Pons (tissue), 1 donor: ENCODE data around the gene BTC.
"Not testable (repeated sequence)": the region's sequence is repeated elsewhere in the genome, so short reads cannot be mapped to it uniquely, and the experiment has no call there.

Experiments
- DNase-seq: peaks from one replicate; pipeline ENCODE4 v3.0.0-alpha.2; 2016; ENCODE audit warnings: low spot score

BTC gene

DNA sequence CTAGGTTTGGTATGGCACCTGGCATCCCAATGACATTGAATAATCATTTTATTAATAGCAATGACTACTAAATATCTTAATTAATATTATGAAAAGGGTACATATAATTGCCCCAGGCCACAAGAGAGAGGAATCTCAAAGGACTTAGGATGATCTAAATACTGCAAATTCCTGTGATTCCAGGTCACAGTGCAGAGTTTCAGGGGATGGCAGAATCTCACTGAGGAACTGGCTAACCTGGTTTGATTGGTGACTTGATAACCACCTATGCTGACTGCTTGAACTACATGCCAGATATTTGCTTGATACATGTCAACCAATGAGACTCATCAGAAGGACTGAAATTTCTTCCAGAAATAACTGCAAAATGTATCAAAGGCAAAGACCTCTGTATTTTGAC is 37.2 kb downstream of the BTC start:
- no peak for DNase-seq

DNA sequence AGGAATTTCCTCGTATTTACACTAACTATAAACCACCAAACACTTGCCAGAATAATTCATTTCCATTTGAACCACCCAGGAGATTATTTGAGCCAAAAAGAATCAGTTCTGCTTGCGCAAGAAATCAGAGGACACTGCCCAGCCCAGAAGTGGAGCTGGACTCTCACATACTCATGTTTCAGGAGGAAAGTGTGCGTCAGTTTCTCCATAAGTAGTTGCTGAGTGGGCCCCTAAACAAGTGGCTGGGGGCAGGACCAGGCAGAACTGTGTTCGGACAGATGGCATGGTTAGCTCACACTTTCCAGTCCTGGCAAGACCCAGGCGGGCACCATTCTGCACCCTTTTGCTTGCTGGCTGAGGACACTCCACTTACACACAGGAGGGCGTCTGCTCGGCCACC is 38.8 kb downstream of the BTC start:
- no peak for DNase-seq

DNA sequence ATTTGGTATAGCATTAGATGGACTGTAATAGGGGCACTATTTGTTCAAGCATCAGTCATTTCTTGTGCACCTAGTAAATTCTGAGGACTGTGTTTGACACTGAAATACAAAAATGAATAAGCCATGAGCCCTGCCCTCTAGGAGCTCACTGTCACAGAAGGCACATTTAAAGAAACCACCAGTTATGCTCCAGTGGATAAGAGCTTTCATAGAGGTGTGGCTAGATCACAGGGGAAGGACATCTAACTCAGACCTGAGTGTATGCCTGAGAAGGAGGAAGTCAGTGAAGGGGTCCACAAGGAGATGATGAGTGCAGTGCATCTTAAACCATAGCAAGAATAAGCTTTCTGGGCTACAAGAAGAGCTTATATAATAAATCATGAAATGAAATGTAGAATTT is 40.1 kb downstream of the BTC start:
- DNase-seq: no peak

DNA sequence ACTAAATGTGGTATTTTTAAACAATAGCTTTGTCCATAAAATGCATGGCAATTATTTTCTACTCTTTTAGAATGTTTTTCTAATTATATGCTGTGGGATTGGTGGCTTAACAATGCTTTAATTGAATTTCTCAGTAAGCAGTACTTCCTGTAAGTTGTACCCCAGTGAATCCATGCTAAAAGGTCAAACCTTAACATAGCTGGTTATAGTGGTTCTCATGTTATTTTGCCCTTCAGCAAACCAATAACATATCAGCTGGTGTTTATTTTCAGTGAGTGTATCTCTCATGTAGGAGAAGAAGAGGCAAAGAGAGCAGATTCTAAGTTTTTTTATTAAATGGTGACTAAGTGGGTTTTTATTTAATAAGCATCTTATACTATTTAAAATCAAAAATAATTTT is 41.5 kb downstream of the BTC start:
- no peak for DNase-seq

DNA sequence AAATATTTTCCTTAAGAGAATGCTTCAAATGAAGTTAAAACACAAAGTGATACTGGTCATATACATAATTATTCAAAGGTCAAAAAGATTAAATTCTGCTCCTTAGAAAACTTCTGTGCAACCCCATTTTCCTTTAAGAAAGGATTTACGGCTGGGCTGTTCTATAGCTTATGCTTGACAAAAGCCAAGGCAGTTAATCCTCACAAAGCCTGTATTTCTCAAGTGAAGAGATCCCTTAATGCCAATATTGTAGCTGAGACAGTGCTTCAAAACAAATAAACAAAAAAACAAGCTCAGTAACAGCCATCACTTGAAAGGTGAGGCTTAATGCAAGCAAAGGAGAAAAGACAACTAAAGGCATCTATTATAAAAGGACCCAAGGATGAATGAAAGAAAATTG is 42.5 kb downstream of the BTC start:
- no peak for DNase-seq

DNA sequence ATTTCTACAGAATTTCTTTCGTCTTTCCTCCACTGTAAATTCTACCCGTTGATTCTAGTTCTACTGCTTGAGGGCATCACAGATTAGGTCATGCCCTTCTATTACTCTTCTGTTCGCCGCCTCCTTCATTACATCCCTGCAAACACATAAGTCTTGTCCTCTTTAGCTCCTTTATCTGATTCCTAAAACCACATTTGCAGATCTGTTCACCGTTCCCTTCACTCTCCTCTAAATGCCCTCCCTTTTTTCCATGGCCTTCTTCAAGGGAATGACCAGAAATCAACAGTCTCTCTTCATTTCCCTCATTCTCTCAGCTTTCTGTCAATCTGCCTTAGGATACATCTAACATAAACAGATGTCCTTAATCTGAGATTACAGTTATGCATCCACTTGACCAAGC is 43.1 kb downstream of the BTC start:
- DNase-seq: no peak

DNA sequence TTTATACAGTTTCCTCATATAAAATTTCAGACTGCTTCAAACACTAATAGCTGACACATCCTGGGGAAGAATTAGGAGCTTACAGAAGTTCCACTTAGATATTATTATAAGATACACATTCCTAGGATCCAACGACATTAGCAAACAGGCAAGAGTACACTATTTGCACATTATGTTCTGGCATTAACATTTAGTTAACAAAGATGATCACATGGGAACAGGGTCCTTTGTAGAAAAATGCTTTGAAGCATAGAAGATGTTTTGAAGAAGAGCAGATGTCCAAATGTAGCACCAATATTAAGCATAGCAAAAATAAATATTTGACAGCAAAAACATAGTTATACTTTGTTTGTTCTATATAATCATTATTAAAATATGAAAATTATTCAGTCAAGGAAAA is 52.1 kb downstream of the BTC start:
- DNase-seq: no peak

DNA sequence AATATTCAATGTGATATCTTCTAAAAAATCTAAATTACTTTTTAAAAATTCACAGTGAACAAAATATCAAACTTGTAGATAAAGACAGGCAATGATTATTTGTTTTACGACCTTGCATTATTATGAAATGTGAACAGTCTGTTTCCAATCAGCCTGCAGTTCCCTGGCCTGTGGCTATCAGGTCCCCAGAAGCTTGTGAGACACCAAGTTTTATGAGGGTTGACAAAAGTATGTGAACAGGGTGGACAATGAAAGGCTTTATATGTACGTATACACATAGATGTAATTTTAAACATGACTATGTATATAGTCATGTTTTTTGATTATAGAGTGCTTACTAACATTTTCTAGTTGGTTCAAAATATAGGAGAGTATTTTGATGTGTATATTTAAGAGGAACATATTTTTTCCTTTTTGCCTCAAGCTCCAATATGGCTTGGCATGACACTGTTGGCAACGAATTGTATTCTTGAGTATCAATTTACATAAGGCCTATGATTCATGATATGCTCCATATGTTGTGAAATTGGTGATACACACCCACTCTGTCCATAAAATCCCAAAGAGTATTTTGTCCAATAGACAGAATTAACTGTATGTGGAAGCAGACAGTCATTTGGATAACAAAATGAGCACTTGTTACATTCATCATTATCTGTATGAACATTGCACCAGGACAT is 55.7 kb downstream of the BTC start:
- DNase-seq: no peak

DNA sequence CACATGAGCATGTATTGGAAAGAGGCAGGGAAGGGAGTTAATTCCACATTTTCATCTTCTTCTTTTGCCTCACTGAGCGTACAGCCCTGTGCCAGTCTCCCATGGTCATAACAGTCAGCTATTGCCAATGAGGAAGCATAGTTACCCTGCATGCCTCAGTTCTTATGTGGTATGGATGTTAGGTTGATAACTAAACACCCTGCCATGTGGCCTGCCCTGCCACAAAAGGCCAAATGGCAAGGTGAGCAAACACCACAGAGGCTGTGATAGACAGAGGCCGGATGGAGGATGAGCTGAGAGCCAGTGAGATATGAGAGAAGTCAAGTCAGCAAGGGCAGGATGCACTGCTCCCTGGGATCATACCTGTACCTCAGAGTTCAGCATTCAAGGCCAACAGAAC is 59.3 kb downstream of the BTC start:
- no peak for DNase-seq

DNA sequence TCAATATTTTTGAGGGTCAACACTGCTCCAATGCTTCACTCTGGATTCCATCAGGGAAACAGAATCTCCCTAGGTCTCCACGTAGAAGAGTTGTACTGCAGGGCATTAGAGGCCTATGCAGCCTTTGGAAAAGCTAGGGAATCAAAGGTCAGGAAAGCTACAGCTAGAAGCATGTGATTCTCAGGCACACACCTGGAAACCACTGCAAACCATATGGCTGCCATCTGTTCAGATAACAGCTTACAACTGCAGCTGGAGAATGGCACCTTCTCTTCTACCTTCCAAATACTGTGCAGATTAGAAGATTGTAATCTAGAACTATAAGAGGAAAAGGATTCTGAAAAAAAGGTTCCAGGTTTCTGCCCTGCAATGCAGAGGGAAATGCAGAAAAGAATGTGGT is 60.6 kb downstream of the BTC start:
- no peak for DNase-seq

DNA sequence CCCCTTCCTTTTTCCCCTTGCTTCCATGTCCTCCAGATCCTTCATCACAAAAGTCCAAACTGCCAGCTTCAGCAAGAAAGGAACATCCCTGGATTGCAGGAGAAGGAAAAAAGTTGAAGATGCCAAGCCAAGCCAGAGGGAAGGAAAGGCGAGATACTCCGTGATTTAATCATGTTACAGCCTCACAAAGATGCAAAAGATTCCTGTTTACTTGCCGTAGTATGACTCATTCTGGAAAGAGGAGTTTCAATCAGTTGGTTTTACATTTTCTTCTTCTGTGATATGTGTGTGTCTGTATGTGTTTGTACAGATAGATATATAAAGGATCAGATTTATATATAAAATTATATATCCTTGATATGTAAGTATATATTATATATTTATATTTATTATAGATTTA is 69.3 kb downstream of the BTC start:
- no peak for DNase-seq

DNA sequence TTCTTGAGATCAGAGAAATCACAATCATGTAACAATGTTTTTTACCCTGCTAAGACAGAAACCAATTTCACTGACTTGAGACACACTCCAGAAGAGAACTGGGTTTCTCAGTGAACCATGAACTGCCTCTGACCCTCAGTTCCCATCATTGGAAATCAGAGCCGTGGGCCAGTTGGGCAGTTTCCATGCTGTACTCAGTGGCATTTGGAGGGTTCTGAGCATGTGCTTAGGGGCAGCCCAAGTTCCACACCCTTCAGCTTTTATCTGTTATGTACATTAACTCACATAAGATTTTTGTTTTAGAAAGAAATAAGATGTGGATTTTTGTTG is 77.9 kb downstream of the BTC start:
- no peak for DNase-seq

DNA sequence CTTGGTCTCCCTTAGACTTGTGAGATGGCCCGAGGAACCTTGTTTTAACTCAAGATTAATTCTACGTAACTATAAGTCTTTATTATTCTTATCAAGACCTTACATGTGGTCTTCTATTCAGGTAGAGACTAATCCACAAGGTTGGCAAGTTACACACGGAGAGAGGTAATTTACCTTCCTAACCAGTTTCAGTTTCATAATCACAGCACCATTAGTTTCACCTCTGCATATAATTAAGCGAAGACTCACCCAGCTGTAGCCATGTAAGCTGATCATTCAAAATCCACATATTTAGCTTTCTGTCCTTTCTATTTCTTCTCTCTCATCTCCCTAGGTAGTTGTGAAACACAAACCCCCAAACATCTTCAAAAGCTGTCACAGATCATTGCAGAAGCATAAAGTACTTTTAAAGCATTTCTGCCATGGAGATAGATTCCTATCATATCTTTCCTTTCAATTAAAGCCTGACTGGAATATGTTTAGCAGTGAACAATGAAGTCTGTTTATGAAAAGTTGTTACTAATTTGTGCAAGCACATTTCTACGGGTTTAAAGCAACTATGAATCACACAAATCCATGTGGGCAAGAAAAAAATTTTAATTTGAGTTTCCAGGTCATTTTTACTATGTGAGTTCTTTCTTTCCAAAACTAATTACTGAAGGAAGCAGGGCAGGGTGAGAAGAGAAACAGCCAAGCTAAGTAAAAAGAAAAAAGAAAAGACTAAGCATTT is 78.5 kb downstream of the BTC start:
- no peak for DNase-seq

DNA sequence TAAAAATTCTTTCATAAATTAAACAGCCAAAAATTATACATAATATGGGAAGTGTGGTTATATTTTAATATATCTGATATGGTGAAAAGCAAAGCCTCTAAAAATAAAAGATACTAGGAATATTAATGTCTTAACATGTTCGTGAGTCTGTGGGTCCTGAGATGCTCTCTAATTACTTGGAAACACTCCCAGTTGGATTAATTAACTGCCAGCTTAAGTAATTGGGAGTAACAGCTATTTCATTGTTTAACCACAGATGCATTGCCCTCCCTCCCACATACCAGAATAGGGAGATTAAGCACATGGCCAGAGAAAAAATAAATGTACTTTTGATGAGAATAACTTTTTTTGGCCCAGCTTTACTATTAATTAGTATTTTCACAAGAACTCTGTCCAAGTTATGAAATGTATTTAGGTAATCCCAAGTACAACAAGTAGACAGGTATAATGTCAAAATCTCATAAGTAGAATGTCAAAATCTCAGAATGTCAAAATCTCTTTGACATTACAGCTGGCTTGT is 79.7 kb downstream of the BTC start:
- no peak for DNase-seq

DNA sequence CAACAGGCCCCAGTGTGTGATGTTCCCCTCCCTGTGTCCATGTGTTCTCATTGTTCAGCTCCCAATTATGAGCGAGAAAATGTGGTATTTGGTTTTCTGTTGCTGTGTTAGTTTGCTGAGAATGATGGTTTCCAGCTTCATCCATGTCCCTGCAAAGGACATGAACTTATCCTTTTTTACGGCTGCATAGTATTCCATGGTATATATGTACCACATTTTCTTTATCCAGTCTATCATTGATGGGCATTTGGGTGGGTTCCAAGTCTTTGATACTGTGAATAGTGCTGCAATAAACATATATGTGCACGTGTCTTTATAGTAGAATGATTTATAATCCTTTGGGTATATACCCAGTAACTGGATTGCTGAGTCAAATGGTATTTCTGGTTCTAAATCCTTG is 86.2 kb downstream of the BTC start:
- DNase-seq: not testable (repeated sequence)
